B cell (primary cell): ENCODE measurements around the gene PEX1.

ENCODE experiments used
- EZH2 ChIP-seq: IDR thresholded peaks from 2 replicates; pipeline ENCODE4 v1.6.1; 2012; ENCODE audit warnings: borderline replicate concordance, low read depth, mild to moderate bottlenecking, moderate library complexity, low read length; ENCODE audit not compliant: insufficient read depth, poor library complexity, severe bottlenecking
- TF ChIP-seq, protein P1 (sequence below): fragments of 200-600 bp; IDR thresholded peaks from one replicate; pipeline ENCODE4 v1.8.0; 2022; ENCODE audit warnings: antibody characterized with exemption, mild to moderate bottlenecking

DNA sequence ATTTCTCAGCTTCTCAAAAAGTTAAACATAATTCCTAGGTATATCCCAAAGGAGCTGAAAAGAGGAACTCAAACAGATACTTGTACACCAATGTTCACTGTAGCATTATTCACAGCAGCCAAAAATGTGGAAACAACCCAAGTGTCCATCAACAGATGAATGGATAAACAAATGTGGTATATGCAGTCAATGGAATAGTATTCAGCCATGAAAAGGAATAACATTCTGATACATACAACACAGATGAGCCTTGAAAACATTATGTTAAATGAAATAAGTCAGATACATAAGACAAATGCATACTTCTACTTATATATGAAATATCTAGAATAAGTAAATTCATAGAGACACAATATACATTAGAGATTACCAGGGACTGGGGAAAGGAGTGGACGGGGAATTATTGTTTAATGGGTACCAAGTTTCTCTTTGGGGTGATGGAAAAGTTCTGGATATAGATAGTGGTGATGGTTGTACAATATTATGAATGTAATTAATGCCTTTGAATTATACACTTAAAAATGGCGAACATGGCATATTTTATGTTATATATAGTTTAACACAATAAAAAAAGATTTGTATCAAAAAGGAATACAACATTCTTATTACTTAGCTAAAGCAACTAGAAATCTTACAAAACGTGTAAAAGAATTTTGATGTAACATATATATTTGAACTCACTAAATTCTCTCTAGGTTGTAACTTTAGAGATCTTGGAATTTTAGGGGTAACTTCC lies 15.0 kb downstream of the PEX1 start:
- TF ChIP-seq, protein P1, sequence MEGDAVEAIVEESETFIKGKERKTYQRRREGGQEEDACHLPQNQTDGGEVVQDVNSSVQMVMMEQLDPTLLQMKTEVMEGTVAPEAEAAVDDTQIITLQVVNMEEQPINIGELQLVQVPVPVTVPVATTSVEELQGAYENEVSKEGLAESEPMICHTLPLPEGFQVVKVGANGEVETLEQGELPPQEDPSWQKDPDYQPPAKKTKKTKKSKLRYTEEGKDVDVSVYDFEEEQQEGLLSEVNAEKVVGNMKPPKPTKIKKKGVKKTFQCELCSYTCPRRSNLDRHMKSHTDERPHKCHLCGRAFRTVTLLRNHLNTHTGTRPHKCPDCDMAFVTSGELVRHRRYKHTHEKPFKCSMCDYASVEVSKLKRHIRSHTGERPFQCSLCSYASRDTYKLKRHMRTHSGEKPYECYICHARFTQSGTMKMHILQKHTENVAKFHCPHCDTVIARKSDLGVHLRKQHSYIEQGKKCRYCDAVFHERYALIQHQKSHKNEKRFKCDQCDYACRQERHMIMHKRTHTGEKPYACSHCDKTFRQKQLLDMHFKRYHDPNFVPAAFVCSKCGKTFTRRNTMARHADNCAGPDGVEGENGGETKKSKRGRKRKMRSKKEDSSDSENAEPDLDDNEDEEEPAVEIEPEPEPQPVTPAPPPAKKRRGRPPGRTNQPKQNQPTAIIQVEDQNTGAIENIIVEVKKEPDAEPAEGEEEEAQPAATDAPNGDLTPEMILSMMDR = no peak
- no peak for TF ChIP-seq EZH2
